Muscle layer of duodenum (tissue), 2 donors: ENCODE results near the gene MAGI3.
"Not testable (repeated sequence)": the region's sequence is repeated elsewhere in the genome, so short reads cannot be mapped to it uniquely, and the experiment has no call there.

ENCODE experiments used
- H3K27ac ChIP-seq: one replicate; pipeline ENCODE4 v1.7.0; 2013; ENCODE audit warnings: mild to moderate bottlenecking, low read length
- H3K27me3 ChIP-seq: one replicate; pipeline ENCODE4 v1.7.0; 2013; ENCODE audit warnings: low read depth, mild to moderate bottlenecking, control low read depth, low read length
- H3K36me3 ChIP-seq, 2 donors: one replicate each; pipeline ENCODE4 v1.7.0; 2013; ENCODE audit warnings: low read length in 2 of 2, control low read depth in 1 of 2, mild to moderate bottlenecking in 1 of 2; ENCODE audit not compliant: insufficient read depth in 2 of 2, control insufficient read depth in 1 of 2
- H3K4me1 ChIP-seq, 2 donors: one replicate each; pipeline ENCODE4 v1.7.0; 2013; ENCODE audit warnings: low read length in 2 of 2, mild to moderate bottlenecking in 2 of 2, control low read depth in 1 of 2, moderate library complexity in 1 of 2; ENCODE audit not compliant: insufficient read depth in 2 of 2, control insufficient read depth in 1 of 2
- H3K4me3 ChIP-seq, 2 donors: one replicate each; pipeline ENCODE4 v1.7.0; 2013; ENCODE audit warnings: low read length in 2 of 2, low read depth in 1 of 2, mild to moderate bottlenecking in 1 of 2
- H3K9me3 ChIP-seq, 2 donors: one replicate each; pipeline ENCODE4 v1.7.0; 2013; ENCODE audit warnings: low read length in 2 of 2, control low read depth in 1 of 2, mild to moderate bottlenecking in 1 of 2; ENCODE audit not compliant: control insufficient read depth in 1 of 2
- donor health status: healthy.

MAGI3 gene

GRCh38 chr1:113401067-113401466 lies 10.8 kb downstream of the MAGI3 start:
- no peaks in the 10 kb centered on the region for H3K36me3 ChIP-seq

GRCh38 chr1:113401728-113402127 lies 11.4 kb downstream of the MAGI3 start:
- Histone ChIP-seq H3K36me3 (no peaks in the 10 kb centered on the region), H3K27me3 (no peaks in the 10 kb centered on the region), H3K4me1 (peaks cover 5 to 14% of the 10 kb centered on the region in 2 donors), H3K9me3 (no peaks in the 10 kb centered on the region), H3K27ac (no peak overlapping the region), H3K4me3 (no peak overlapping the region)

More at GRCh38 chr1:113401067-113401466, 10.8 kb downstream of the MAGI3 start:
- Histone ChIP-seq H3K27ac (no peak overlapping the region), H3K27me3 (no peaks in the 10 kb centered on the region), H3K4me1 (peaks cover 5 to 14% of the 10 kb centered on the region in 2 donors), H3K4me3 (no peak overlapping the region), H3K9me3 (no peaks in the 10 kb centered on the region)

DNA sequence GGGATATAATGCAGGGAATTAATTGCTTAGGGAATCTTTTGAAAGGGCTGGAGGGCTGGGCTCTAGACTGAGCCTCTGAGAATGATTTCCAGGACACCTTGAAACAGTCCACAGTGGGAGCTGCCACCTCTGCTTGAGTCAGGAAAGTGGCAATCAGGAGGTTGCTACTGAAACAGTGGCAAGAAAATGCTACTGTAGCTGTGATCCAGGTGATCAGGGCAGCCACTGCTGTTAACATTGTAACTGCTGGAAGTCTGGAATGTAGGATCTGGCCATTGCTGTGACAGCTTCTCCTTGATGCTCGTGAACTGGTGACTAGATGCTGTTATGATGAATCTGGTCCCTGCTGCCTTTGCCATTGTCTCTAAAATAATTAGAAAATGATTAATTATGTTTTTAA lies 12.8 kb downstream of the MAGI3 start:
- Histone ChIP-seq H3K27ac (no peak overlapping the region), H3K9me3 (no peaks in the 10 kb centered on the region), H3K4me3 (no peak overlapping the region), H3K36me3 (no peaks in the 10 kb centered on the region), H3K4me1 (peaks cover 5 to 9% of the 10 kb centered on the region in 2 donors), H3K27me3 (no peaks in the 10 kb centered on the region)

DNA sequence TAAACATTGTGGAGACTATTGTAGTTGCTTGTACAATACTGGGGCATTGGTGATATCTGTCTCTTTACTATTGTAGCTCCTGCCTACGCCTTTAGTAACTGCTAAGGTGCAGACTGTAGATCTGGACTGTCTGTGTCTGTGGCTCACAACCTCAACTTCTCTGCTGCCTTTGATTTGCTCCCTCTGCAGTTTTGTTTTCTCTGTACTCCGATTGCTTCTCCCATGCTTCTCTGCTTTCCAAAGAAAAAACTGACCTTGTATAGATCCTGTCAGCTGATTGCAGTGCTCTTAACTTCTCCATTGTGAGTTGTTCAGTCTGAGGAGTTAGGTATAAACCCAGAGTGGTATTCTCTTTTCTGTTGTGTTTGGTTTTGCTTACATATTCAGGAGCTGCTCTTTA lies 15.3 kb downstream of the MAGI3 start:
- no peak overlapping the region for H3K4me3 ChIP-seq
- H3K27me3 ChIP-seq, result no peaks in the 10 kb centered on the region
- no peaks in the 10 kb centered on the region for H3K36me3 ChIP-seq
- peaks cover 5 to 11% of the 10 kb centered on the region in 2 donors for H3K4me1 ChIP-seq
- H3K27ac ChIP-seq, result no peak overlapping the region
- H3K9me3 ChIP-seq, result no peaks in the 10 kb centered on the region

GRCh38 chr1:113406149-113406548 lies 15.8 kb downstream of the MAGI3 start:
- not testable (repeated sequence) for H3K36me3 ChIP-seq, H3K27ac ChIP-seq, H3K27me3 ChIP-seq, H3K9me3 ChIP-seq, H3K4me3 ChIP-seq
- peaks cover 5 to 13% of the 10 kb centered on the region in 2 donors for H3K4me1 ChIP-seq

DNA sequence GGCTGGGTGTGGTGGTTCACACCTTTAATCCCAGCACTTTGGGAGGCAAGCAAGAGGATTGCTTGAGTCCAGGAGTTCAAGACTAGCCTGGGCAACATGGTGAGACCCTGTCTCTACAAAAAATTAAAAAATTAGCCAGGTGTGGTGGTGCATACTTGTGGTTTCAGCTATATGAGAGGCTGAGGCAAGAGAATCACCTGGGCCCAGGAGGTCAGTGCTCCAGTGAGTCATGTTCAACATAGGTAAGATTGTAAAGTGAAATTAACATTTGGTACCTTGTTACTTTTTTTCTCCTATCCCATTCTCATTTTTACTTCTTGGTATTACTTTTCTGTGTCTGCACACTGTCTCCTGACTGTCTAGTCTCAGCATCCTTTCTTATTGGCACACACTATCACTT lies 19.0 kb downstream of the MAGI3 start:
- Histone ChIP-seq H3K4me3 (no peak overlapping the region), H3K36me3 (no peaks in the 10 kb centered on the region), H3K9me3 (no peaks in the 10 kb centered on the region), H3K4me1 (peaks cover 0 to 10% of the 10 kb centered on the region in 2 donors), H3K27ac (no peak overlapping the region), H3K27me3 (no peaks in the 10 kb centered on the region)

DNA sequence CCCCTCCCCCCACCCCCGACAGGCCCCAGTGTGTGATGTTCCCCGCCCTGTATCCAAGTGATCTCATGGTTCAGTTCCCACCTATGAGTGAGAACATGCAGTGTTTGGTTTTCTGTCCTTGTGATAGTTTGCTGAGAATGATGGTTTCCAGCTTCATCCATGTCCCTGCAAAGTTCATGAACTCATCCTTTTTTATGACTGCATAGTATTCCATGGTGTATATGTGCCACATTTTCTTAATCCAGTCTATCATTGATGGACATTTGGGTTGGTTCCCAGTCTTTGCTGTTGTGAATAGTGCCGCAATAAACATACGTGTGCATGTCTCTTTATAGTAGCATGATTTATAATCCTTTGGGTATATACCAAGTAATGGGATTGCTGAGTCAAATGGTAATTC lies 21.7 kb downstream of the MAGI3 start:
- H3K9me3 ChIP-seq, H3K4me1 ChIP-seq, H3K27ac ChIP-seq, H3K4me3 ChIP-seq, H3K36me3 ChIP-seq, H3K27me3 ChIP-seq: not testable (repeated sequence)

DNA sequence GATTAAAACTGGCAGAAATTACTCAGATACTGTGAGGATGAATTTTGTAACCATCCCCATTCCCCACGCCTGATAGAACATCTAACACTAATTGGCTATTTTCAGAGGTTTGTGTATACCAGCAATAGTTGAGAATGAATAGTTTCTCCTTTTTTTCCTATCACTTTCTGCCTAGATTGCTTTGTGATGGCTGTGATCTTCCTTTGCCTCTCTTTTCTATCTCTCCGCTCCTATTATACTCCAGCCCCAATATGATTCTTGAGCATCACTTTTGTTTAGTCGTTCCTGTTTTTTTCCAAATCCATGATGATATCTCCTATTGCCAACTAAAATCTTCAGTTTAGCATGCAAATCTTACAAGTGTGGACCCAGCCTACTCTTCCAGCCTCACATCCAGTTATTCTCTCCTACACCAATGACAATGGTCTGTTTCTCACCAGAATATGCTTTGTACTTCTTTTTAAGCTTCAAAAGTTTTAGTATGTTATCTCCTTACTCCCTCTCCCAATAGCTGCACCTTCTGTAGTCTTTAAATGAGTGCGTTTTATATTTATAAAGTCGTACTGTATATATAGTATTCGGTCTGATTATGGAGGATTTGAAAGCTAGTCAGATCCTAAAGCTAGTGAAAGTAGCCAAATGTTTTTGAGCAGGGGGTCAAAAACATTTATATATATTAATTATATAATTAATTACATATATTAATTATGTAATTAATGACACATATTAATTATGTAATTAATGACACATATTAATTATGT lies 25.2 kb downstream of the MAGI3 start:
- Histone ChIP-seq H3K36me3 (no peaks in the 10 kb centered on the region), H3K27ac (no peak overlapping the region), H3K9me3 (peaks cover 0 to 2% of the 10 kb centered on the region in 2 donors), H3K4me1 (peaks cover 0 to 7% of the 10 kb centered on the region in 2 donors), H3K27me3 (no peaks in the 10 kb centered on the region), H3K4me3 (no peak overlapping the region)

DNA sequence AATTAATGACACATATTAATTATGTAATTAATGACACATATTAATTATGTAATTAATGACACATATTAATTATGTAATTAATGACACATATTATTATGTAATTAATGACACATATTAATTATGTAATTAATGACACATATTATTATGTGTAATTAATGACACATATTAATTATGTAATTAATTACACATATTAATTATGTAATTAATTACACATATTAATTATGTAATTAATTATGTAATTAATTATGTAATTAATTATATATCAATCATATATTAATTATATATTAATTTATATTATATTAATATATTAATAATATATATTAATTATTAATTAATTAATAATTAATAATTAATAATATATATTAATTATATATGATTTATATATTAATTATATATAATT lies 25.8 kb downstream of the MAGI3 start:
- not testable (repeated sequence) for H3K4me3 ChIP-seq, H3K36me3 ChIP-seq, H3K27ac ChIP-seq, H3K27me3 ChIP-seq, H3K9me3 ChIP-seq, H3K4me1 ChIP-seq

DNA sequence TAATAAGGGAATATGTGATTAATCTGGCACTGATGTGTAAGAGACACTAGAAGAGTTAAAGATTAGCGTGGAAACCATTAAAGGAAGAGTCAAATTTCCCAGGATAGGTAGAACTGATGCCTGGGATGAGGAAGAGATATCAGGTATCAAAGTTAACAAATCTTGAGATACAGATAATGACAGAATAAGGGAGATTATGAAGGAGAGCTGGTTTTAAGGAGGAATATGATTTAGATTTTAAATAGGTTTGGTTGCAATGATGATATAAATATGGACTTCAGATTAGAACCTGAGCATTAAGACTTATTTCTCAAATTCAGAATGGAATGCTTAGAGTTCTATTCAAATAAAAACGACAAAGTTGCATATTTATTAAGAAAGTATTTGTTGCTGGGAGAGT lies 26.2 kb downstream of the MAGI3 start:
- Histone ChIP-seq H3K9me3 (peaks cover 0 to 2% of the 10 kb centered on the region in 2 donors), H3K4me1 (peaks cover 0 to 3% of the 10 kb centered on the region in 2 donors), H3K36me3 (no peaks in the 10 kb centered on the region), H3K27me3 (no peaks in the 10 kb centered on the region), H3K27ac (no peak overlapping the region), H3K4me3 (no peak overlapping the region)

- Histone ChIP-seq H3K4me1 (no peaks in the 10 kb centered on the region), H3K9me3 (peaks cover 0 to 4% of the 10 kb centered on the region in 2 donors), H3K27ac (no peak overlapping the region), H3K4me3 (no peak overlapping the region), H3K27me3 (no peaks in the 10 kb centered on the region), H3K36me3 (no peaks in the 10 kb centered on the region)
Measured at GRCh38 chr1:113422315-113423068, 32.2 kb downstream of the MAGI3 start.
